GM12801 (cell line): ENCODE measurements around the gene CAMKK2.

Experiments used
- TF ChIP-seq, protein P1 (sequence below): IDR thresholded peaks from one replicate; pipeline ENCODE4 v1.5.1; 2011; ENCODE audit warnings: control low read depth; ENCODE audit not compliant: insufficient read length; ENCODE audit errors: extremely low read depth

Gene CAMKK2

DNA sequence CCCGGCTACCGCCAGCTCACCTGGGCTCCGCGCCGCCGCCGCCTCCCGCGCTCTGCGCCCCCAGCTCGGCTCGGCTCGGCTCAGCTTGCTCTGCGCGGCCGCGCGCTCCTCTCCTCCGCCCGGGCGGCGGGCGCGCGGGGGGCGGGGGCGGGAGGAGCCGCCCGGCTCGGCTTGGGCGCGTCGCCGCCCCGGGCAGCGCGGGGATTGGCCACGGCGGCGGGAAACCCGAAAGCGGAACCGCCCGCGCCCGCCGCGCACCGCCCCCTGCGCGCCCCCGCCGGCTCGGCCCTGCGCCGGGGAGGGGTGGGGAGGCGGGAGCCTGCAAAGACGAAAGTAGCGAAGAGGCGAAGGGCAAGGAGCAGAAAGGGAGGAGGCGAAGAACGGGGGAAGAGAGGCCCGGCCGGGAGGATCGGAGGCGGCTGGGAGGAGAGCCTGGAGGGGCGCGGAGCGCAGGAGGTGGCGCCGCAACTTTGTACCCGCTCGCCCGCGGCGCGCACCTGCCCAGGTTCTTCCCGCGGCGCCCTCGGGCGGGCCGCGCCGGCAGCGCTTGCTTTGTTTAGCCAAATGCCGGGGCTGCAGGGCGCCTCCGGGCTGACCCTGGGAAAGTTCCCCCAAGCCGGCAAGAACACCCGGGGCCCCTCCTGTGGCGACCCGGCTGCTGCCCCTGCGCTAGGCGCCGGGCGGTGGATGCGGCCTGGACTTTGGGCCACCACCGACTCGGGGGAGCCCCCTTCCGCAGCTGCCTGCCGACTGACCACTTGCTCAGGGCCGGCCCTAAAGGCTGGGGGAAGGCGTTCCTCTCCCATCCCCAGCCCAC is at the start of gene CAMKK2:
Gene CAMKK2, minus strand, starts transcription at position 92 of the 817 bp plus-strand sequence. CDS start 22,183 bp downstream, outside the sequence.
- TF ChIP-seq, protein P1, sequence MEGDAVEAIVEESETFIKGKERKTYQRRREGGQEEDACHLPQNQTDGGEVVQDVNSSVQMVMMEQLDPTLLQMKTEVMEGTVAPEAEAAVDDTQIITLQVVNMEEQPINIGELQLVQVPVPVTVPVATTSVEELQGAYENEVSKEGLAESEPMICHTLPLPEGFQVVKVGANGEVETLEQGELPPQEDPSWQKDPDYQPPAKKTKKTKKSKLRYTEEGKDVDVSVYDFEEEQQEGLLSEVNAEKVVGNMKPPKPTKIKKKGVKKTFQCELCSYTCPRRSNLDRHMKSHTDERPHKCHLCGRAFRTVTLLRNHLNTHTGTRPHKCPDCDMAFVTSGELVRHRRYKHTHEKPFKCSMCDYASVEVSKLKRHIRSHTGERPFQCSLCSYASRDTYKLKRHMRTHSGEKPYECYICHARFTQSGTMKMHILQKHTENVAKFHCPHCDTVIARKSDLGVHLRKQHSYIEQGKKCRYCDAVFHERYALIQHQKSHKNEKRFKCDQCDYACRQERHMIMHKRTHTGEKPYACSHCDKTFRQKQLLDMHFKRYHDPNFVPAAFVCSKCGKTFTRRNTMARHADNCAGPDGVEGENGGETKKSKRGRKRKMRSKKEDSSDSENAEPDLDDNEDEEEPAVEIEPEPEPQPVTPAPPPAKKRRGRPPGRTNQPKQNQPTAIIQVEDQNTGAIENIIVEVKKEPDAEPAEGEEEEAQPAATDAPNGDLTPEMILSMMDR: no peak

DNA sequence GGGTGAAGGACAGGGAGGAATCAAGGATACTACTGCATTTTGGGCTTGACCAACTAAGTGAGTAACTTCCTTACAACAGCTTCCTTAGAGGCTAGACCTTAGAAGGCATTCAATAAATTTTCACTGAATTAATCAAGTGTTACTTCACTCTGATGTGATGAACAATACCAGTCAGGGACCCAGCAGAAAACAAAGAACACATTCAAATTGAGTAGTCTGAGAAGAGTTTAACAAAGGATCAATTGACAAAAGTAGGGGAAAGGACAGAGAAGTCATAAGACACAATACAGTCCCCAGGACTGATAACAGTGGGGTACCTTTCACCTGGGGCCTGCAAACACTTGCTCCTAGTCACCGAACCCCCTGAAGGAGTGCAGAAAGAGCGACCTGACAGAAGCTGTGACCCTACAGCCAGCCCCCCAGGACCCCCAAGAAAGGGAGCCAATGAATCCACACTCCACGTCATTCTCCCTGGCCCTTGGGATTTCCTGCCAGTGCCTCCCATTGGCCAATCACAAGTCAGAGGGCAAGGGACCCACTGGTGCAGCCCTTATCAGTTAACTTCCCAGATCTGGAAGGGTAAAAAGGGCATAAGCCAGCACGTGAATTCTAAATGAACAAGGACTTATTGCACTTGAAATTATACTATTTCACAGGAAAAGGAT is 48.8 kb upstream of the CAMKK2 start:
- TF ChIP-seq, protein P1: no peak

DNA sequence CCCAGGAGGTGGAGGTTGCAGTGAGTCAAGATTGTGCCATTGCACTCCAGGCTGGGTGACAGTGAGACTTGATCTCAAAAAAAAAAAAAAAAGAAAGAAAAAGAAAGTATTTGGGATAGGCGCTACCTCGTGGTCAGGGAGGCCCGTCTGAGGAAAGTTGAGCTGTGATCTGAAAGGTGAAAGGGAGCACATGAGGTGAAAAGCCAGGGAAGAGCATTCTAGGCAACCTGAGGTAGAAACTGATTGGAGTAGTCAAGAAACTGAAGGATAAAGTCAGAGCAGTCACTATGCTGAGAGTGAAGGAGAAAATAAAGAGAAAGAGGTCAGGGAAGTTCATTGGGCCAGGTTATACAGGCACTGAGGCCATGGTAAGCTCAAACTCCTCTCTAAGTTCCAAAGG is 48.0 kb upstream of the CAMKK2 start:
- TF ChIP-seq, protein P1: no peak

DNA sequence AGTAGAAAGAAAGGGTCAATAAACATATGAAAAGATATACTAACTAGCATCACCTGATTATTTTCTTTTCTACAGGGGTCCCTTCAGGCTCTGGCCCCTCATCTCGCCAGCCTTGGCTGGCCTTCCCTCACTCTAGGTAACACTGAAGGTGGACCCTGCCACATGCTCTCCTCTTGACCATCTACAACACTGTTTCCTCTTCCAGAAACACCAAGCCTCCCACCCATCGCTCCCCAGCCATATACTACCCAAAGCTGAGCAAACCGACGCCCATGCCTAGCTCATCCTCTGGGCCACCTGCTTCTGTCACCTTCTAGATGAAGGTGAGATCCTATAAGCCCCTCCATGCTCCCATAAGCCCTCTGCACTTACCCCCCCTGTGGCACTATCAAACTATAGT is 40.9 kb upstream of the CAMKK2 start:
- TF ChIP-seq, protein P1: no peak

- TF ChIP-seq, protein P1: peak; percentile 62
Observed at GRCh38 chr12:121334513-121335343, 38.2 kb upstream of the CAMKK2 start.

DNA sequence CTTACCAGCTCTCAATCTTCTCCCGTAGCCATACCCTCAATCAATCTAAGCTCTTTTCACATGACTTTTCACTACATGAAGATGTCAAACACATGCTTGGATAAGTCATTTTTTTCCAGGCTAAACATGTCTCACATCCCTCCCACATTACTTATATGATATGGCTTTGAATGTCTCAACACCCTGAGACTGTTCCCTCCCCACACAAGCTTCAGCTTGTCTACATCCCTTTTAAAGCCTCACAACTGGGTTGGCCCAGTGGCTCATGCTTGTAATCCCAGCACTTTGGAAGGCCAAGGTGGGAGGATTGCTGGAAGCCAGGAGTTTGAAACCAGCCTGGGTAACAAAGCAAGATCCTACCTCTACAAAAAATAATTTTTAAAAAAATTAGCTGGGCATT is 37.2 kb upstream of the CAMKK2 start:
- TF ChIP-seq, protein P1: no peak

GRCh38 chr12:121331248-121331647 is 34.7 kb upstream of the CAMKK2 start:
- TF ChIP-seq, protein P1: no peak
